CD4-positive, alpha-beta T cell (primary cell): ENCODE measurements around the gene CZIB. TPM values are rescaled to one million over a fixed set of nuclear protein-coding genes. Genes with fewer than 3 reads are reported as not detected.
A peak's percentile ranks its signal among the peaks of the same experiment; 100 is the strongest.

Source experiments
- ATAC-seq: fragments of 200-7000 bp; cut with Tn5 transposase; one replicate; pipeline ENCODE4 v1.10.0; 2022; ENCODE audit warnings: mild to moderate bottlenecking; ENCODE audit not compliant: poor library complexity
- CTCF ChIA-PET: fragments of 350-600 bp; sonication (Branson Sonifier 250); formaldehyde crosslinking; loops from one replicate; lab custom pipeline; 2021; ENCODE audit warnings: antibody characterized with exemption, inconsistent platforms; lab: Charles Lee
- POLR2A ChIA-PET: fragments of 350-600 bp; sonication (Branson Sonifier 250); formaldehyde crosslinking; loops from one replicate; lab custom pipeline; 2021; ENCODE audit warnings: antibody characterized with exemption, inconsistent platforms; lab: Charles Lee
- DNase-seq, 14 experiments: peaks; one replicate each; pipeline ENCODE4 v3.0.0-alpha.2; 2013 to 2020; ENCODE audit warnings: mixed read lengths in 2 of 14
- H3K27ac ChIP-seq, 2 donors: one replicate each; pipeline versions ENCODE4 v1.5.1 to v1.7.0; 2013; ENCODE audit warnings: low read length in 2 of 2, low read depth in 1 of 2, mild to moderate bottlenecking in 1 of 2
- H3K27me3 ChIP-seq, 2 experiments: 1 replicate in 1 of 2; 2 replicates in 1 of 2; pipeline versions ENCODE4 v1.6.1 to v1.7.0; 2013; ENCODE audit warnings: low read length in 2 of 2, control low read depth in 1 of 2, mild to moderate bottlenecking in 1 of 2, moderate library complexity in 1 of 2; ENCODE audit not compliant: insufficient read depth in 2 of 2, control insufficient read depth in 1 of 2
- H3K36me3 ChIP-seq: one replicate; pipeline ENCODE4 v1.6.1; 2013; ENCODE audit warnings: low read length, control low read depth; ENCODE audit not compliant: insufficient read depth
- H3K4me1 ChIP-seq: one replicate; pipeline ENCODE4 v1.6.1; 2013; ENCODE audit warnings: low read length, control low read depth; ENCODE audit not compliant: insufficient read depth
- H3K4me3 ChIP-seq: one replicate; pipeline ENCODE4 v1.5.1; 2013; ENCODE audit warnings: mild to moderate bottlenecking, low read length, moderate library complexity
- H3K9me3 ChIP-seq, 2 experiments: 1 replicate in 1 of 2; 2 replicates in 1 of 2; pipeline versions ENCODE4 v1.6.1 to v1.7.0; 2013; ENCODE audit warnings: low read length in 2 of 2, mild to moderate bottlenecking in 2 of 2, control low read depth in 1 of 2, moderate library complexity in 1 of 2; ENCODE audit not compliant: control insufficient read depth in 1 of 2, insufficient read depth in 1 of 2
- H3K27ac Mint-ChIP-seq: one replicate; pipeline ENCODE4 v1.8.0; 2020; ENCODE audit warnings: mixed read lengths
- H3K27me3 Mint-ChIP-seq: one replicate; pipeline ENCODE4 v1.8.0; 2021; ENCODE audit warnings: mixed read lengths
- H3K36me3 Mint-ChIP-seq: one replicate; pipeline ENCODE4 v1.8.0; 2021; ENCODE audit warnings: low read depth, mixed read lengths
- H3K4me1 Mint-ChIP-seq: one replicate; pipeline ENCODE4 v1.8.0; 2021; ENCODE audit warnings: low read depth, mixed read lengths
- H3K4me3 Mint-ChIP-seq: one replicate; pipeline ENCODE4 v1.8.0; 2020; ENCODE audit warnings: mild to moderate bottlenecking, mixed read lengths
- H3K9me3 Mint-ChIP-seq: one replicate; pipeline ENCODE4 v1.8.0; 2020; ENCODE audit warnings: mixed read lengths
- CTCF ChIP-seq: fragments of 200-600 bp; IDR thresholded peaks from one replicate; pipeline ENCODE4 v1.8.0; 2022; ENCODE audit warnings: antibody characterized with exemption, mild to moderate bottlenecking
- intact Hi-C, 2 experiments: fragments of 100-400 bp; cut with DNase I in 1 of 2; cut with micrococcal nuclease in 1 of 2; formaldehyde crosslinking; loops; one replicate each; pipeline versions ENCODE4 v1.15.1 to v1.9.0; 2023 to 2025; cut with DNase I, micrococcal nuclease
- polyA plus RNA-seq, 2 donors: library from polyadenylated mRNA; unstranded; fragments of 120-200 nt; gene quantifications; one replicate each; pipeline ENCODE4 v1.2.1, GENCODE V29; 2013
- total RNA-seq, 174 experiments: library from RNA in 2 of 174; stranded (reverse) in 2 of 174; gene quantifications; one replicate each; pipeline ENCODE4 v1.2.3 and lab custom pipeline; 2021 to 2026

The CZIB gene
- total RNA-seq (10 to 100 TPM; 28.8 to 28.9 TPM), total RNA-seq (lab: John Stamatoyannopoulos, UW) (13.2 to 66.3 (median 36.2) reads per million in 172 experiments)
- polyA plus RNA-seq (2013, experiment 1 of 2): 52.8 TPM
- 51.6 TPM for polyA plus RNA-seq (2013, experiment 2 of 2)

- peak; percentile 80 to 96 (median 89) for DNase-seq
- ATAC-seq: peak; percentile 90
- intact Hi-C loops: loop anchor here (1.0 to 10.0 kb wide), 2 partner anchors 24 to 1544 kb away; partner anchors contain the start of genes CPT2 (in 1 of the 2) and PARS2 (in 1 of the 2)
- Mint-ChIP-seq H3K4me1 (peaks cover 35% of the 10 kb centered on the region), H3K27ac (peak within 1 kb of the TSS; percentile 97), H3K27me3 (no peaks in the 10 kb centered on the region), H3K4me3 (peak within 1 kb of the TSS; percentile 98), H3K9me3 (no peaks in the 10 kb centered on the region), H3K36me3 (peaks cover 45% of the 10 kb centered on the region)
- ChIA-PET CTCF (interaction anchor here (0.5 to 1.3 kb wide), 3 partner anchors 22 to 38 kb away, joined by 3 read pairs; no protein-coding TSS in a partner anchor), POLR2A (interaction anchor here (0.7 to 3.3 kb wide), 4 partner anchors 15 to 299 kb away, joined by 3 to 13 read pairs (median 8); partner anchors contain the start of genes CPT2 and ECHDC2)
- TF ChIP-seq CTCF: no peak
- Histone ChIP-seq H3K36me3 (peaks cover 19% of the 10 kb centered on the region), H3K4me3 (peak within 1 kb of the TSS; percentile 84), H3K27me3 (no peaks in the 10 kb centered on the region), H3K27ac (peak within 1 kb of the TSS; percentile 95 to 96), H3K9me3 (no peaks in the 10 kb centered on the region), H3K4me1 (peaks cover 19% of the 10 kb centered on the region)
Observed at GRCh38 chr1:53220171-53220961, at the start of gene CZIB. CZIB (minus strand) TSS chr1:53220634; CDS start chr1:53220575, 59 bp downstream.

GRCh38 chr1:53270107-53270506, 49.7 kb upstream of the CZIB start:
- Mint-ChIP-seq H3K9me3 (no peaks in the 10 kb centered on the region), H3K36me3 (peaks cover 3% of the 10 kb centered on the region), H3K4me1 (no peaks in the 10 kb centered on the region), H3K4me3 (no peak overlapping the region), H3K27ac (no peak overlapping the region), H3K27me3 (no peaks in the 10 kb centered on the region)
- Histone ChIP-seq H3K36me3 (peaks cover 5% of the 10 kb centered on the region), H3K4me1 (no peaks in the 10 kb centered on the region), H3K9me3 (no peaks in the 10 kb centered on the region), H3K27ac (no peak overlapping the region), H3K27me3 (no peaks in the 10 kb centered on the region), H3K4me3 (no peak overlapping the region)
- ChIA-PET POLR2A (no interaction called here), CTCF (no interaction called here)
- DNase-seq: no peak
- ATAC-seq: no peak
- no peak for TF ChIP-seq CTCF
- intact Hi-C loops: no loop called here

- DNase-seq (no peak), ATAC-seq (no peak)
- CTCF ChIA-PET: interaction anchor here (2.6 kb wide), 1 partner anchor 126 kb away, joined by 6 read pairs; no protein-coding TSS in a partner anchor
- Histone ChIP-seq H3K9me3 (no peaks in the 10 kb centered on the region), H3K27me3 (no peaks in the 10 kb centered on the region), H3K27ac (no peak overlapping the region), H3K36me3 (peaks cover 22% of the 10 kb centered on the region), H3K4me3 (no peak overlapping the region), H3K4me1 (no peaks in the 10 kb centered on the region)
- H3K9me3 Mint-ChIP-seq: no peaks in the 10 kb centered on the region
- H3K36me3 Mint-ChIP-seq: peaks cover 13% of the 10 kb centered on the region
- intact Hi-C loops: no loop called here
- no peak for TF ChIP-seq CTCF
- no peak overlapping the region for H3K27ac Mint-ChIP-seq
- H3K4me1 Mint-ChIP-seq: no peaks in the 10 kb centered on the region
- POLR2A ChIA-PET: no interaction called here
- no peaks in the 10 kb centered on the region for H3K27me3 Mint-ChIP-seq
- no peak overlapping the region for H3K4me3 Mint-ChIP-seq
Observed at GRCh38 chr1:53267761-53268160, 47.3 kb upstream of the CZIB start.
